ENCODE data around the gene SOS2.

- TF ChIP-seq POLR2A (IDR thresholded peaks at IDR 0.05; ENCODE audit: low read depth, low read length) (no peak), POLR2AphosphoS5 (IDR thresholded peaks at IDR 0.05; ENCODE audit: low read depth, low read length) (no peak)
Measured at GRCh38 chr14:50254248-50254647, 22.9 kb upstream of the SOS2 start.

Data from GM12891 (cell line).